AG04450 (cell line): ENCODE measurements around the gene CD68. TPM values are rescaled to one million over a fixed set of nuclear protein-coding genes. Genes with fewer than 3 reads are reported as not detected.

Experiments
- CTCF ChIA-PET: fragments of 300-600, 350-600 bp; formaldehyde crosslinking; extraction: SDS; loops from one replicate; lab custom pipeline; 2022; ENCODE audit warnings: antibody characterized with exemption, inconsistent platforms; lab: Charles Lee
- POLR2A ChIA-PET: fragments of 350-600 bp; formaldehyde crosslinking; extraction: SDS; loops from one replicate; lab custom pipeline; 2021; ENCODE audit warnings: antibody characterized with exemption, inconsistent platforms; lab: Yijun Ruan, JAX
- DNase-seq: peaks from one replicate; pipeline ENCODE4 v3.0.0-alpha.2; 2011; ENCODE audit warnings: low read depth, low spot score
- H3K27ac ChIP-seq: one replicate; pipeline ENCODE4 v1.5.1; 2012; ENCODE audit warnings: low read depth, low read length, control low read depth
- H3K27me3 ChIP-seq: one replicate; pipeline ENCODE4 v1.6.0; 2012; ENCODE audit warnings: low read length; ENCODE audit not compliant: control insufficient read depth, insufficient read depth
- H3K4me3 ChIP-seq: 2 replicates; pipeline ENCODE4 v1.5.1; 2011; ENCODE audit warnings: mild to moderate bottlenecking, low read depth, low read length, control low read depth
- H3K9me3 ChIP-seq: 2 replicates; pipeline ENCODE4 v1.5.1; 2012; ENCODE audit warnings: low read length; ENCODE audit not compliant: control insufficient read depth, insufficient read depth
- CTCF ChIP-seq: IDR thresholded peaks from 2 replicates; pipeline ENCODE4 v1.5.1; 2011; ENCODE audit warnings: low read depth, low read length, control low read depth, inconsistent platforms
- polyA plus RNA-seq: library from polyadenylated mRNA; depleted of rRNA; stranded (reverse); fragments of >200 nt; gene quantifications from 2 replicates; pipeline ENCODE4 v1.2.3, GENCODE V29; 2011; rRNA removed
- small RNA-seq: library from RNA; depleted of rRNA; stranded (forward); fragments of <200 nt; gene quantifications from one replicate; pipeline ENCODE3, GENCODE V24; 2012; ENCODE audit warnings: low read depth; ENCODE audit not compliant: insufficient read length

Gene CD68
- polyA plus RNA-seq, 1 experiment = 34.1 TPM

- CTCF ChIA-PET = interaction anchor here (0.6 to 6.2 kb wide), 2 partner anchors 21 to 58 kb away, joined by 3 to 134 read pairs; partner anchors contain the start of genes TP53 and WRAP53
Measured at GRCh38 chr17:7629939-7630571, 50.6 kb downstream of the CD68 start, which contains the start of gene SHBG. SHBG (plus strand) TSS chr17:7630135; CDS start chr17:7630173, 38 bp downstream.

More at GRCh38 chr17:7629939-7630571, 50.6 kb downstream of the CD68 start, which contains the start of gene SHBG:
- no peak for TF ChIP-seq CTCF
- no peak for DNase-seq
- Histone ChIP-seq H3K4me3 (no peak within 1 kb of the TSS), H3K9me3 (no peaks in the 10 kb centered on the region), H3K27me3 (no peaks in the 10 kb centered on the region), H3K27ac (no peak within 1 kb of the TSS)
- POLR2A ChIA-PET = no interaction called here

Small RNA genes lying within 50 kb of the gene (small RNA-seq; reads per million reads assigned to genes)
- gene CD68 (not detected), gene RF00019 (not detected), gene SNORA48 (not detected), gene SNORD10 (not detected)

Other genes starting within 250 kb of the CD68 start
- 0.35 and 0.74 TPM in 2 replicates for gene ACAP1, start 243.1 kb upstream of the CD68 start, polyA plus RNA-seq
- 12.1 and 13.8 TPM in 2 replicates for gene KCTD11, start 227.5 kb upstream of the CD68 start, polyA plus RNA-seq
- gene TMEM95, start 224.5 kb upstream of the CD68 start, polyA plus RNA-seq = not detected in 2 replicates
- gene TNK1, start 198.5 kb upstream of the CD68 start, polyA plus RNA-seq = 0.22 and 0.25 TPM in 2 replicates
- 35.2 and 53.0 TPM in 2 replicates for gene PLSCR3, start 185.1 kb upstream of the CD68 start, polyA plus RNA-seq
- 83.8 and 104 TPM in 2 replicates for gene TMEM256, start 175.5 kb upstream of the CD68 start, polyA plus RNA-seq
- gene NLGN2, start 171.8 kb upstream of the CD68 start, polyA plus RNA-seq = 8.9 and 12.4 TPM in 2 replicates
- gene SPEM1, start 159.3 kb upstream of the CD68 start, polyA plus RNA-seq = not detected in 2 replicates
- gene SPEM2, start 154.0 kb upstream of the CD68 start, polyA plus RNA-seq = not detected in 2 replicates
- not detected in 2 replicates for gene SPEM3, start 150.8 kb upstream of the CD68 start, polyA plus RNA-seq
- 1.0 and 1.1 TPM in 2 replicates for gene TMEM102, start 144.2 kb upstream of the CD68 start, polyA plus RNA-seq
- 0.58 and 0.63 TPM in 2 replicates for gene FGF11, start 140.1 kb upstream of the CD68 start, polyA plus RNA-seq
- 5.3 and 6.3 TPM in 2 replicates for gene CHRNB1, start 134.6 kb upstream of the CD68 start, polyA plus RNA-seq
- 18.8 and 22.3 TPM in 2 replicates for gene ZBTB4, start 100.0 kb upstream of the CD68 start, polyA plus RNA-seq
- not detected in 2 replicates for gene SLC35G6, start 98.2 kb upstream of the CD68 start, polyA plus RNA-seq
- 18.4 and 35.0 TPM in 2 replicates for gene POLR2A, start 95.3 kb upstream of the CD68 start, polyA plus RNA-seq
- 26.0 and 27.1 TPM in 2 replicates for gene TNFSF12, start 30.6 kb upstream of the CD68 start, polyA plus RNA-seq
- 0.83 and 1.0 TPM in 2 replicates for gene TNFSF13, start 20.9 kb upstream of the CD68 start, polyA plus RNA-seq
- 67.6 and 73.4 TPM in 2 replicates for gene SENP3, start 17.7 kb upstream of the CD68 start, polyA plus RNA-seq
- 128 and 131 TPM in 2 replicates for gene MPDU1, start 4.2 kb downstream of the CD68 start, polyA plus RNA-seq
- gene SOX15, start 10.5 kb downstream of the CD68 start, polyA plus RNA-seq = 0.24 and 0.29 TPM in 2 replicates
- 24.6 and 29.4 TPM in 2 replicates for gene FXR2, start 35.3 kb downstream of the CD68 start, polyA plus RNA-seq
- gene SAT2, start 48.2 kb downstream of the CD68 start, polyA plus RNA-seq = 54.1 and 61.5 TPM in 2 replicates
- gene SHBG, start 50.5 kb downstream of the CD68 start, polyA plus RNA-seq = 0.35 and 0.50 TPM in 2 replicates
- 0.05 and 0.11 TPM in 2 replicates for gene ATP1B2, start 71.3 kb downstream of the CD68 start, polyA plus RNA-seq
- 40.7 and 48.9 TPM in 2 replicates for gene TP53, start 107.9 kb downstream of the CD68 start, polyA plus RNA-seq
- 4.1 and 4.5 TPM in 2 replicates for gene WRAP53, start 108.8 kb downstream of the CD68 start, polyA plus RNA-seq
- gene EFNB3, start 125.6 kb downstream of the CD68 start, polyA plus RNA-seq = 7.2 and 7.7 TPM in 2 replicates
- 0.04 and 0.06 TPM in 2 replicates for gene DNAH2, start 138.1 kb downstream of the CD68 start, polyA plus RNA-seq